Neural cell (in vitro differentiated cells): ENCODE data around the gene PTH1R. TPM values are rescaled to one million over a fixed set of nuclear protein-coding genes. Genes with fewer than 3 reads are reported as not detected.

Source experiments
- H2AFZ ChIP-seq: fragments of 200-600, 300-800 bp; sonication (generic), shearing (Covaris generic); 2 replicates; pipeline ENCODE4 v1.6.0; 2014; ENCODE audit warnings: low read depth, mild to moderate bottlenecking, antibody characterized with exemption, low read length, moderate library complexity
- H3F3A ChIP-seq: fragments of 200-600 bp; shearing (Covaris generic); 2 replicates; pipeline ENCODE4 v1.6.1; 2016; ENCODE audit warnings: mild to moderate bottlenecking, moderate library complexity, mixed read lengths, antibody characterized with exemption, low read length; ENCODE audit not compliant: insufficient read depth, poor library complexity, severe bottlenecking
- H3K27ac ChIP-seq: fragments of 200-600, 300-800 bp; sonication (generic), shearing (Covaris generic); 2 replicates; pipeline ENCODE4 v1.5.1; 2014; ENCODE audit warnings: mild to moderate bottlenecking, low read length, moderate library complexity
- H3K27me3 ChIP-seq: fragments of 300-800, 200-600 bp; sonication (generic), shearing (Covaris generic); 2 replicates; pipeline ENCODE4 v1.6.0; 2014; ENCODE audit warnings: mild to moderate bottlenecking, low read depth, low read length, moderate library complexity; ENCODE audit not compliant: insufficient read depth
- H3K36me3 ChIP-seq: fragments of 300-800, 200-600 bp; sonication (generic), shearing (Covaris generic); 2 replicates; pipeline ENCODE4 v1.5.1; 2014; ENCODE audit warnings: mild to moderate bottlenecking, antibody characterized with exemption, low read length, moderate library complexity; ENCODE audit not compliant: insufficient read depth
- H3K4me2 ChIP-seq: fragments of 300-800, 200-600 bp; sonication (generic), shearing (Covaris generic); 2 replicates; pipeline ENCODE4 v1.6.0; 2014; ENCODE audit warnings: mild to moderate bottlenecking, low read length
- H3K4me3 ChIP-seq: fragments of 300-800, 200-600 bp; sonication (generic), shearing (Covaris generic); 2 replicates; pipeline ENCODE4 v1.5.1; 2014; ENCODE audit warnings: mild to moderate bottlenecking, low read length, moderate library complexity
- H3K79me2 ChIP-seq: fragments of 200-600 bp; shearing (Covaris generic); replicated peaks from 2 replicates; pipeline ENCODE4 v1.6.0; 2014; ENCODE audit warnings: mild to moderate bottlenecking, low read length, moderate library complexity; ENCODE audit not compliant: insufficient read depth
- H3K9ac ChIP-seq: fragments of 300-800, 200-600 bp; sonication (generic), shearing (Covaris generic); 2 replicates; pipeline ENCODE4 v1.6.1; 2016; ENCODE audit warnings: mild to moderate bottlenecking, low read length, mixed read lengths
- H3K9me2 ChIP-seq: fragments of 200-600 bp; shearing (Covaris generic); 2 replicates; pipeline ENCODE4 v1.6.1; 2016; ENCODE audit warnings: mild to moderate bottlenecking, low read length, mixed read lengths; ENCODE audit not compliant: insufficient read depth
- H3K9me3 ChIP-seq: fragments of 200-600, 300-800 bp; sonication (generic), shearing (Covaris generic); 2 replicates; pipeline ENCODE4 v1.6.1; 2016; ENCODE audit warnings: mild to moderate bottlenecking, mixed run types, low read length, moderate library complexity, mixed read lengths
- H4K20me1 ChIP-seq: fragments of 200-600 bp; shearing (Covaris generic); 2 replicates; pipeline ENCODE4 v1.6.1; 2016; ENCODE audit warnings: mild to moderate bottlenecking, mixed run types; ENCODE audit not compliant: insufficient read depth
- EP300 ChIP-seq: fragments of 450-650 bp; conservative IDR thresholded peaks from 2 replicates; pipeline ENCODE4 v1.6.1; 2014; ENCODE audit warnings: antibody characterized with exemption, mild to moderate bottlenecking, moderate library complexity; ENCODE audit not compliant: poor library complexity, severe bottlenecking
- EZH2 ChIP-seq: fragments of 200-600, 300-800 bp; shearing (Covaris generic), sonication (generic); IDR thresholded peaks from 2 replicates; pipeline ENCODE4 v1.6.1; 2014; ENCODE audit warnings: antibody characterized with exemption, low read length, borderline replicate concordance, mild to moderate bottlenecking; ENCODE audit not compliant: insufficient read depth, poor library complexity, severe bottlenecking
- MXI1 ChIP-seq: fragments of 450-650 bp; conservative IDR thresholded peaks from 2 replicates; pipeline ENCODE4 v1.6.1; 2014; ENCODE audit warnings: antibody characterized with exemption, mild to moderate bottlenecking; ENCODE audit not compliant: poor library complexity, severe bottlenecking
- POLR2AphosphoS5 ChIP-seq: IDR thresholded peaks from 2 replicates; pipeline ENCODE4 v1.6.1; 2012
- RAD21 ChIP-seq: fragments of 450-650 bp; conservative IDR thresholded peaks from 2 replicates; pipeline ENCODE4 v1.6.1; 2014; ENCODE audit warnings: antibody characterized with exemption, mild to moderate bottlenecking, moderate library complexity
- SMC3 ChIP-seq: fragments of 450-650 bp; conservative IDR thresholded peaks from 2 replicates; pipeline ENCODE4 v1.6.1; 2014; ENCODE audit warnings: antibody characterized with exemption, mild to moderate bottlenecking, moderate library complexity; ENCODE audit not compliant: poor library complexity
- TAF1 ChIP-seq: IDR thresholded peaks from 2 replicates; pipeline ENCODE4 v1.6.1; 2012; ENCODE audit warnings: low read depth
- polyA plus RNA-seq: library from polyadenylated mRNA; depleted of rRNA; stranded (reverse); fragments of >200 nt; gene quantifications from 2 replicates; pipeline ENCODE4 v1.2.3, GENCODE V29; 2014
- TF ChIP-seq, protein P1 (sequence below): fragments of 450-650 bp; IDR thresholded peaks from 2 replicates; pipeline ENCODE4 v1.5.1; 2014; ENCODE audit warnings: antibody characterized with exemption, mild to moderate bottlenecking, moderate library complexity; ENCODE audit not compliant: poor library complexity, severe bottlenecking
- TF ChIP-seq, protein P2 (sequence below): IDR thresholded peaks from 2 replicates; pipeline ENCODE4 v1.6.1; 2012; ENCODE audit warnings: borderline replicate concordance

The PTH1R gene
- polyA plus RNA-seq, 1 donor from 2014 or later, result not detected

DNA sequence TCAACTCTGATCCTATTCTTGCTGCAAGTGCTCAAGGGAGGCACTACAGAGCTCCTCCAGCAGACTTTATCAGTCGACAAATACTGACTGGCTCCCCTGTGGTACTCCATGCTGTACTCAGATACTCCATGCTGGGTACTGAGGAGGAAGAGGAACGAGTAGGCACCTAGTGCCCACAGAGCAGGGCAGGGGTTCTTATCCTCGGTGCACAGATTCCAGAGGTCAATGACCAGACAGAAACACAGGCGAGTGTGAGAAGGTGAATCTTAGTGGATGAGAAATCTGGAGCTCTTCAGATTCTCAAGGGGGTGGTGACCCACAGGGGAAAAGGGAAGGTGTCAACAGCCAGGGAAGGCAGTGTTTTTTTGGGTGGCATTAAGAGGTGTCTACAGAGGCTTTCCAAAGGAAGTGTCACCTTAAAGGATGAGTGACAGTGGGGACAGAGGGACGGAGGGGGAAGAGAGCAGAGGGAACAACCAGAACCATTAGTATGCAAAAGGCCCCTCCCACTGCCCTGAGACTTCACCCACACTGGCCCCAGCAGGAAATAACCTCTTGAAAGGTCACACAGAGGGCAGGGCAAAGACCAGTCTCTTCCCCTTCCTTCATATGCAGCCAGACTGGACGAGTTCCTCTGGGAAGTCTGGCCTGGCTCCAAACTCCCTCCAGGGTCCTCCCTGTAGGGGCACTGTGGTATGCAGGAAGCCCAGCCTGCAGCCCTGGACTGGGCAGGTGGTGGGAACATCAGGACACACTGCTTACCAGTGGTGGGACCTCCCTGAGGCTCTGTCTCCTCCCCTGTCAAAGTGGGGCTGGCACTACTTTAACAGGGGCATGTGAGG, 71.5 kb downstream of the PTH1R start:
- no peaks in the 10 kb centered on the region for H3F3A ChIP-seq
- H3K27ac ChIP-seq, result no peak overlapping the region
- H2AFZ ChIP-seq, result no peak overlapping the region
- no peaks in the 10 kb centered on the region for H4K20me1 ChIP-seq
- H3K9me2 ChIP-seq, result no peaks in the 10 kb centered on the region
- no peak overlapping the region for H3K4me3 ChIP-seq
- no peak for TF ChIP-seq TAF1
- no peak for TF ChIP-seq RAD21
- TF ChIP-seq SMC3, result no peak
- TF ChIP-seq, protein P1, sequence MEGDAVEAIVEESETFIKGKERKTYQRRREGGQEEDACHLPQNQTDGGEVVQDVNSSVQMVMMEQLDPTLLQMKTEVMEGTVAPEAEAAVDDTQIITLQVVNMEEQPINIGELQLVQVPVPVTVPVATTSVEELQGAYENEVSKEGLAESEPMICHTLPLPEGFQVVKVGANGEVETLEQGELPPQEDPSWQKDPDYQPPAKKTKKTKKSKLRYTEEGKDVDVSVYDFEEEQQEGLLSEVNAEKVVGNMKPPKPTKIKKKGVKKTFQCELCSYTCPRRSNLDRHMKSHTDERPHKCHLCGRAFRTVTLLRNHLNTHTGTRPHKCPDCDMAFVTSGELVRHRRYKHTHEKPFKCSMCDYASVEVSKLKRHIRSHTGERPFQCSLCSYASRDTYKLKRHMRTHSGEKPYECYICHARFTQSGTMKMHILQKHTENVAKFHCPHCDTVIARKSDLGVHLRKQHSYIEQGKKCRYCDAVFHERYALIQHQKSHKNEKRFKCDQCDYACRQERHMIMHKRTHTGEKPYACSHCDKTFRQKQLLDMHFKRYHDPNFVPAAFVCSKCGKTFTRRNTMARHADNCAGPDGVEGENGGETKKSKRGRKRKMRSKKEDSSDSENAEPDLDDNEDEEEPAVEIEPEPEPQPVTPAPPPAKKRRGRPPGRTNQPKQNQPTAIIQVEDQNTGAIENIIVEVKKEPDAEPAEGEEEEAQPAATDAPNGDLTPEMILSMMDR, result no peak
- TF ChIP-seq EZH2, result no peak
- TF ChIP-seq, protein P2, sequence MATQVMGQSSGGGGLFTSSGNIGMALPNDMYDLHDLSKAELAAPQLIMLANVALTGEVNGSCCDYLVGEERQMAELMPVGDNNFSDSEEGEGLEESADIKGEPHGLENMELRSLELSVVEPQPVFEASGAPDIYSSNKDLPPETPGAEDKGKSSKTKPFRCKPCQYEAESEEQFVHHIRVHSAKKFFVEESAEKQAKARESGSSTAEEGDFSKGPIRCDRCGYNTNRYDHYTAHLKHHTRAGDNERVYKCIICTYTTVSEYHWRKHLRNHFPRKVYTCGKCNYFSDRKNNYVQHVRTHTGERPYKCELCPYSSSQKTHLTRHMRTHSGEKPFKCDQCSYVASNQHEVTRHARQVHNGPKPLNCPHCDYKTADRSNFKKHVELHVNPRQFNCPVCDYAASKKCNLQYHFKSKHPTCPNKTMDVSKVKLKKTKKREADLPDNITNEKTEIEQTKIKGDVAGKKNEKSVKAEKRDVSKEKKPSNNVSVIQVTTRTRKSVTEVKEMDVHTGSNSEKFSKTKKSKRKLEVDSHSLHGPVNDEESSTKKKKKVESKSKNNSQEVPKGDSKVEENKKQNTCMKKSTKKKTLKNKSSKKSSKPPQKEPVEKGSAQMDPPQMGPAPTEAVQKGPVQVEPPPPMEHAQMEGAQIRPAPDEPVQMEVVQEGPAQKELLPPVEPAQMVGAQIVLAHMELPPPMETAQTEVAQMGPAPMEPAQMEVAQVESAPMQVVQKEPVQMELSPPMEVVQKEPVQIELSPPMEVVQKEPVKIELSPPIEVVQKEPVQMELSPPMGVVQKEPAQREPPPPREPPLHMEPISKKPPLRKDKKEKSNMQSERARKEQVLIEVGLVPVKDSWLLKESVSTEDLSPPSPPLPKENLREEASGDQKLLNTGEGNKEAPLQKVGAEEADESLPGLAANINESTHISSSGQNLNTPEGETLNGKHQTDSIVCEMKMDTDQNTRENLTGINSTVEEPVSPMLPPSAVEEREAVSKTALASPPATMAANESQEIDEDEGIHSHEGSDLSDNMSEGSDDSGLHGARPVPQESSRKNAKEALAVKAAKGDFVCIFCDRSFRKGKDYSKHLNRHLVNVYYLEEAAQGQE, result no peak
- TF ChIP-seq EP300, result no peak
- no peak for TF ChIP-seq POLR2AphosphoS5
- no peak for TF ChIP-seq MXI1
- no peak overlapping the region for H3K9ac ChIP-seq
- H3K27me3 ChIP-seq, result no peaks in the 10 kb centered on the region
- H3K4me2 ChIP-seq, result no peak overlapping the region
- peaks cover 3% of the 10 kb centered on the region for H3K9me3 ChIP-seq
- H3K79me2 ChIP-seq, result peaks cover 28% of the 10 kb centered on the region
- no peaks in the 10 kb centered on the region for H3K36me3 ChIP-seq

DNA sequence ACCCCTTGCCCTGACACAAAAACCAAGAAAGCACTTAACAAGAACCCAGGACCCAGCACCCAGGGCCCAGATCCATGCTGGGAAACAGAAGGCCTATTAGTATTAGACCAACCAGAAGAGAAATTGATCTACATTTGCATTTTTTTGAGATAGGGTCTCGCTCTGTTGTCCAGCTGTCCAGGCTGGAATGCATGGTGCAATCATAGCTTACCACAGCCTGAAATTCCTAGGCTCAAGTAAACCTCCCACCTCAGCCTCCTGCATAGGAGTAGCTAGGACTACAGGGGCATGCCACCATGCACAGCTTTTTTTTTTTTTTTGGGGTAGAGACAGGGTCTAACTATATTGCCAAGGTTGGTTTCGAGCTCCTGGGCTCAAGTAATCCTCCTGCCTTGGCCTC, 72.7 kb downstream of the PTH1R start:
- Histone ChIP-seq H3K4me2 (no peak overlapping the region), H3K9me3 (peaks cover 3% of the 10 kb centered on the region), H3K9ac (no peak overlapping the region), H4K20me1 (no peaks in the 10 kb centered on the region), H3K9me2 (no peaks in the 10 kb centered on the region), H3K4me3 (no peak overlapping the region), H3F3A (no peaks in the 10 kb centered on the region), H3K27ac (no peak overlapping the region), H3K79me2 (peaks cover 31% of the 10 kb centered on the region), H3K36me3 (no peaks in the 10 kb centered on the region), H2AFZ (no peak overlapping the region), H3K27me3 (no peaks in the 10 kb centered on the region)
- TF ChIP-seq EZH2 (no peak), MXI1 (no peak), SMC3 (no peak), TAF1 (no peak), RAD21 (no peak), POLR2AphosphoS5 (no peak), EP300 (no peak)
- TF ChIP-seq, protein P2, result no peak
- TF ChIP-seq, protein P1, result no peak
